Activated CD8-positive, alpha-beta memory T cell treated with anti-CD3 and anti-CD28 coated beads for 4 hours (primary cell): Measurements from ENCODE around the gene PMFBP1.

Experiments used
- DNase-seq, 2 donors: peaks; one replicate each; pipeline ENCODE4 v3.0.0-alpha.2; 2020; ENCODE audit warnings: low read depth in 2 of 2

PMFBP1 gene, protein sequence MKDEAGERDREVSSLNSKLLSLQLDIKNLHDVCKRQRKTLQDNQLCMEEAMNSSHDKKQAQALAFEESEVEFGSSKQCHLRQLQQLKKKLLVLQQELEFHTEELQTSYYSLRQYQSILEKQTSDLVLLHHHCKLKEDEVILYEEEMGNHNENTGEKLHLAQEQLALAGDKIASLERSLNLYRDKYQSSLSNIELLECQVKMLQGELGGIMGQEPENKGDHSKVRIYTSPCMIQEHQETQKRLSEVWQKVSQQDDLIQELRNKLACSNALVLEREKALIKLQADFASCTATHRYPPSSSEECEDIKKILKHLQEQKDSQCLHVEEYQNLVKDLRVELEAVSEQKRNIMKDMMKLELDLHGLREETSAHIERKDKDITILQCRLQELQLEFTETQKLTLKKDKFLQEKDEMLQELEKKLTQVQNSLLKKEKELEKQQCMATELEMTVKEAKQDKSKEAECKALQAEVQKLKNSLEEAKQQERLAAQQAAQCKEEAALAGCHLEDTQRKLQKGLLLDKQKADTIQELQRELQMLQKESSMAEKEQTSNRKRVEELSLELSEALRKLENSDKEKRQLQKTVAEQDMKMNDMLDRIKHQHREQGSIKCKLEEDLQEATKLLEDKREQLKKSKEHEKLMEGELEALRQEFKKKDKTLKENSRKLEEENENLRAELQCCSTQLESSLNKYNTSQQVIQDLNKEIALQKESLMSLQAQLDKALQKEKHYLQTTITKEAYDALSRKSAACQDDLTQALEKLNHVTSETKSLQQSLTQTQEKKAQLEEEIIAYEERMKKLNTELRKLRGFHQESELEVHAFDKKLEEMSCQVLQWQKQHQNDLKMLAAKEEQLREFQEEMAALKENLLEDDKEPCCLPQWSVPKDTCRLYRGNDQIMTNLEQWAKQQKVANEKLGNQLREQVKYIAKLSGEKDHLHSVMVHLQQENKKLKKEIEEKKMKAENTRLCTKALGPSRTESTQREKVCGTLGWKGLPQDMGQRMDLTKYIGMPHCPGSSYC

DNA sequence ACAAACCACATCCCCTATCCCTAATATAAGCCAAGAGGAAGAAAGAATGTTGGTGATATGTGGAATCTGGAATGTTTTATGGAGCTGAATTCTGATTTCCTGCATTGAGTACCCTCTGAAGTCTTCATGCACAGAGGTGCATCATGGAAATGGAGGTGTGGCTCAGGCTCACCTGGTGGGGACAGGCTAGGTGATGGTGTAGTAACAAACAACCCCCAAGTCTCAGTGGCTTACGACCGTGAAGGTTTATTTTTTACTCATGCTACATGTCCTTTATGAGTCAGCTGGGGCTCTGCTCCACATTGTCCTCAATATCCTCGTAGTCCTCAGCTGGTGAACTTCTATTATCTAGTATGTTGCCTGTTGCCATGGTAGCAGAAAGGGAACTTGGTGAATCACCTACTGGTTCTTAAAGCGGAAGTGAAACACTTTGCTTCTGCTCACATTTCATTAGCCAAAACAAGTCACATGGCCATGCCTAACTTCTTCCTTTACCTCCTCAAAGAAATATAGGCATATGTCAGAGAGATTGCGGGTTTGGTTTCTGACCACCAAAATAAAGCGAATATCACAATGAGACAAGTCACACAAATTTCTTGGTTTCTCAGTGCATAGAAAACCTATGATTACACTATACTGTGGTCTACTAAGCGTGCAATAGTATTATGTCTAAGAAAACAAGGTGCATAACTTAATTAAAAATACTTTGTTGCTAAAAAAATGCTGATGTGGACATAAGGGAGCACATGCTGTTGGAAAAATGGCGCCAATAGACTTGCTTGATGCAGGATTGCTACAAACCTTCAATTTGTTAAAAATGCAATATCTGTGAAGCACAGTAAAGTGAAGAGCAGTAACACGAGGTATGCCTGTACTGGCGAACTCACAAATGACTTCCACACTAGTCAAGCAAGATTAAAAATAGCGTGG lies at the start of gene PMFBP1:
TSS of gene PMFBP1 (minus strand) at position 51 of the 930 bp plus-strand sequence. CDS start 947 bp downstream, outside the sequence.
- no peak for DNase-seq

DNA sequence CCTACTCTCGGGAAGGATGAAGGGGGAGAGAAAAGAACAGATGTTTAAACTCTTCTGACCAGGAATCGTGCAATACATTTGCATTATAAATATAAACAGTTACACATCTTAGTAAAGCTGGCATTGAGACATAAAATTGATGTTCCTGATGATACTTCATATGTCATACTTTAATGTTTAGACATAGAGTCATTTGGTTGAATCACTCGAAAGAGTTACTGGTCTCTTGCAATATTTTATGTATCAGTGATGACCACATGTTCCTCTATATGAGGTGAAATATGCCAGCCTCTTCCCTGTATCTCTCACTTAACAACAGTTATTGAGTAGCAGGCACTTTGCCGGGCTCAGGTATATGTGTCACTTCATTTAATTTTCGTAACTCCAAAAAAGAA lies 49.7 kb upstream of the PMFBP1 start:
- no peak for DNase-seq

DNA sequence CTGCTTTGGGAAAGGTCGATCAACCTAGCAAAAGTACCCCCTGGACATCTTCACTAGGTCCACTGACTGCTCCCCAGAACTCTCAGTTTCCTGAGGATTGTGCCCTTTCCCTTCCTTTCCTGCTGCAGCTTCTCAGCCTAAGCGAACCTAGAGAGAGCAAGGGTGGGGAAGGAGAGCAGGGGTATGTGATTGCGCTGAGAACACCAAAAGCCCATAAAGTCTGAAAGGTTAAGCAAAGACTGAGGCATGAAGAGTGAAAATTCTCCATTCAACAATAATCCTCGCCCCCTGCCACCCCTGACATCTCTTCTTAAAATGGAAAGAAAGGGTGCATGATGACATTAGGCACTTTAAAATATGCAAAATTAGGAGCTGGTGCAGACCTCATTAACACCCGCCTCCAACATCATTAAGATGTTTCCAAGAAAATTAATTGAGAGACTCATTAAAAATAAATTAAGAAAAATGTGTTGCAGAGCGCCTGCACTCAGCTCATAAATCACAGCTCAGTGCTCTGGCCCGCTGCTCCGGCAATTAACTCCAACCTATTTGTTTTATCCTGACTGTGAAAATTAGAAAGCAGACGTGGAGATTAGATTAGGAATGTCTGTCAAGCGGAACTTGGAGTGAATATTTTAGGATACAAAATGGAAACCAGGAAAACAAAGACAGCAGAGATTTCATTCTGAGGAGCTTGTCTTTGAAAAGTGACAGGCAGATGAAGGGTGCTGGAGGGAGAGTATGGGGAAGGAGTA lies 49.1 kb upstream of the PMFBP1 start:
- DNase-seq, result no peak

DNA sequence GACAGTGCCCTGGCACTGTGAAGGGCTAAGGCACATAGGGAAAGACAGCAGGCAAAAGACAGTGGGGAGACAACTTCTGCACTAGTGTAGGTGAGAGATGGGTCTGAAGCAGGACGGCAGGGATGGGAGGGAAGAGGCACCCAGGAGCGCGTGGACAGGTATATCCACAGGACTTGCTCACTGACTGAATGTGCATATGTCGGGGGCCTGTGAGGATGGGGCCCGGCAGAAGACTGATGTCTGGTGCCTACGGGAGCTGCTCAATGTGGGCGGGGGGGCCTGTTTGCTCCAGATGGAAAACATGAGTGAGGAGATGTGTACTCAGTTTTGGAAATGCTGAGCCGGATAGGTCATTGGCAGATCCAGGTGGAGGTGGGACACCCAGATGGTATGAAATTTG lies 47.3 kb upstream of the PMFBP1 start:
- DNase-seq, result no peak

DNA sequence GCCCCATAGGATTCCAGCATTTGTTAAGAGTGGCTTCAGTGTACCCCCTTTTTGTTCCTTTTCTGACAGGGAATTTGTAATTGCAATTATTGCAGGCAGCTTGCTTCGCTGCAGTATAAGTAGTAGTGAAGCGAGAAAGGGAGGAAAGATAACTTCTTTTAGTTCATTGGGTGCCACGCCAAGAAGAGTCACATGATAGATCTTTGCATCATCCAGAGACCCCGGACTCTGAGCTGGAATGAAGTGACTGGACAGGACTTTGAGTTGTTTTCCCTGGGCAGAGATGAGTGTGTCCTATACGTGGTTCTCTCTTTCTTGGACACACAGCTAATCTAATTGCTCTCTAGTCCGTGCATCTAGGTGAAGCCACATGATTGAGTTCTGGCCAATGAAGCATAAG lies 44.8 kb upstream of the PMFBP1 start:
- DNase-seq, result no peak

DNA sequence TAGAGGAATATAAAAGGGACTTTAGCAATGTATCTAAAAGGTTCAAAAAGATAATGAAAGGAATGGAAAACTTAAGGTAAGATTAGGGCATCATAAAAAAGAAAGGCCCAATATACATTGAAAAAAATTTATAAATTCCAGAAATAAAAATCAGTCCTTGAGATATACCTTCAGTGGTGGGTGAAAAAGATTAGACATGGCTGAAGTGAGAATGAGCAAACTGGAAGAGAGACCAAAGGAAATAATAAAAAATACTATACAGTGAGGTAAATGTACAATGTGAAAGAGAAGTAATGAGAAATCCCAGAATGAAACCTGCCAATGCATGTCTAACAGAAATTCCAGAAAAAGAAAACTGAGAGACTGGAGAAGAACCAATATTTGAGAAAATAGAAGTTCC lies 42.9 kb upstream of the PMFBP1 start:
- DNase-seq, result no peak

DNA sequence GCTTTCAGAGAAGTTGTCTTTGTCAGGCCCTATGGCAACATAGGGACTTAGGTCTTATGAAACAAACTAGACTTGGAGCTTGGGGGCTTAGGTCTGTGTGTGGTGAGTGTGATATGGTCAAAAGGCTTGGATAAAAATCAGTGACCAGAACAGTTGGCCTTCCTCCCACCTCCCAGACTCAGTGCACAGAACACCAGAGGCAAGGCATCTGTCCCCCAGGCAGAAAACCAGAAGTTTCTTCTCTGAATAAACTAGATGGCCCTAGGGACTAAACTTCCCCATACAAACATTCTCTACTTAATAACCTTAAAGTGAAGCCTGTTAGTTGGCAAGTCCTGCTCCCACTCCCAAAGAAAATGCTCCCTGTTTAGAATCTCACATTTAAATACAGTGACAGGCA lies 39.2 kb upstream of the PMFBP1 start:
- no peak for DNase-seq

DNA sequence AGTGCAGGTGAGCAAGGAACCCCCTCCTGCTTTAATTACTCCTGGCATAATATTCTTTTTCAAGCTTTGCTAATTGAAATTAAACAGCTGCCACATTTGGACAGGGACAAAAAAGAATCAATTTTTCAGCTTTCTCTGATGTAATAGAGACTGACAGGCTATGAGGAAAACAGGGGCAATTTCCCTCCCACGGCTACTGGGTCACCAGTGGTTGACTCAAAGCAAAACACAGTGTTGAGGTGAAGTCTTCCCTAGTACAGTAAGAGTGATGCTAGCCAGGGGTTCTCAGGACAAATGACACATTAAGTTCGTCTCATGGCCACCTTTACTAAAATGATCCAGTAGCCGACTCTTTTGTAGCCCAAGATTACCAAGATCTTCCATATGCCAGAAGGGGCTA lies 38.6 kb upstream of the PMFBP1 start:
- no peak for DNase-seq

DNA sequence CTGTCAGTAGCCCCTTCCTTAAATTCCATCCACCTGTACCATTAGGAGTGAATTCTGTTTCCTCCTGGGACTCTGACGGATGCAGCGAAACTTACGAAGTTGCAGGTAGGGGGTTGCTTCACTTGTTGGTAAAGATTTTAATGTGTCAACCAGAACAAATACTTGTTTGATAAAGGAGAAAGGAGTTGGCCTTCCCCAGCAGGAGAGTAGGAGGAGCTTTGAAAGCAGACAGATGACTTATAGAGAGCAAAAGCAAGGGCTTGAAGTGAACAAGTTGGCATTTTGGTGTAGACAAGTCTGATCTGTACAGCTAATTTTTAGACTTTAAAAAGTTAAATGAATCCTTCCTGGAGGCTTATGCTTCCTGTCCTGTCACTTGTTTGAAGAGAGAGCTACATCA lies 38.1 kb upstream of the PMFBP1 start:
- no peak for DNase-seq

DNA sequence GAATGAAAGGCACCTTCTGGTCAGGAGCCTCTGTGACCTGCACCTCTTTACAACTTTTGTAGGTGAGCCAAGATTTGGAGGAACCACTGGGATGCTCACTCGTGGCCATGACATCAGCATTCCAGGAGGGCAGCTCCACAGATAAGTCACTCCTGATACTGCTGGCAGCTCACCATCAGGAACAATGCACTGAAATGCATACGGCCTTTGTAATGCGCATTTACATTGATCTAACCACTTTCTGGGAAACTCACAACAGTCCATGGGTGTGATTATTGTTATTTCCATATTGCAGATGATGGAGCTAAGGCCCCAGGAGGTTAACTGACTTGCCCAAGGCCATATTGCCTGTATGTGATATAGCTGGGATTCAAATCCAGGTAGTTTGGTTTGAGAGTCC lies 34.3 kb upstream of the PMFBP1 start:
- DNase-seq, result no peak

DNA sequence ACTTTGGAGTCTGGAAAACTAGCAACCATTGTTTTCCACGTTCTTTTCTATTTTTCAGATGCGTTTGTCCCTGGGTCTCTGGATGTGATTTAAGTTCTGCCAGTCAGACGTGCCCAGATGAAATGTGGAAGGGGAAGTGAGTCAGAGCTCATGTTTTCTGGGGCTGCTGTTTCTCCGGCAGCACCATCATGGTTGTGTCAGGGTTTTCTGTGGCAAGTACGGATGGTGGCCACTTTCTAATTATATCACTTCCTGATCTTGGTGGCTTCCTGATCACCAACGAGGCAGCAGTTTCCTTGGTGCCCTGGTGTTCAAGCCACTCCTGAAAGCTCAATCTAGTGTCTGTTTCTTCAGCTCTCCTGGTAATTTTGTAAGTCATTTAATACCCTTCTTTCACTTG lies 31.4 kb upstream of the PMFBP1 start:
- no peak for DNase-seq

DNA sequence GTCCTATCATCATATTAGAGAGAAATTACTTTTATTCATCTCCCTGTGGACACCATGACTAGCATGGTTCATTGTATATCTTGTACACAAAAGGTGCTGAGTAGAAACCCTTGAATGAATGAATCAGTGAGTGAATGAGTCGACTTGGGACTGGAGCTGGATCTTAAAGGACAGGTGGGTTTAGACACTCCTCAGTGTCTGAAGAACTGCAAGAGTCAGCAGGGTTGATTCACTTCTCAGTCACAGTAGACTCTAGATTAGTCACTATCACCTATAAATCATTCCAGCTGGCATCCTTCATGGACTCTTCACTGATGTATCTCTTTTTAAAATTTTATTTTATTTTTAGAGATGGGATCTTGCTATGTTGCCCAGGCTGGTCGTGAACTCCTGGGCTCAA lies 30.1 kb upstream of the PMFBP1 start:
- no peak for DNase-seq

DNA sequence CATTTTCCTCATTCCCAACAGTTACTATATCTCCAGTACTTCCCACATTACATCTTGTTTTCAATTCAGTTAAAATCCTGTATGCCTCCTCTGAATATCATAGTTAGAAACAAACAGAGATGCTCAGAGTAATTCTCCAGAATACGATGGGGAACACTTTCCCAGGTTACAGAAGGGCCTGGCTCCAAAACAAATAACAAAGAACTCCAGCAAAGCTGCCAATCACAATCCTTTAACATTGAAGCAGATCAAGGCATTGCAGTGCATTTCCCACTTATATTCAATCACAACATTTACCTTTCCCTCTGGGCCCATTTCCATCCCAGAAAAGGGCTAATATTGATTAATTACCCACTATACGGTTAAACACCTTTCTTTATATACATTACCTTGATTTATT lies 29.4 kb upstream of the PMFBP1 start:
- DNase-seq, result no peak

DNA sequence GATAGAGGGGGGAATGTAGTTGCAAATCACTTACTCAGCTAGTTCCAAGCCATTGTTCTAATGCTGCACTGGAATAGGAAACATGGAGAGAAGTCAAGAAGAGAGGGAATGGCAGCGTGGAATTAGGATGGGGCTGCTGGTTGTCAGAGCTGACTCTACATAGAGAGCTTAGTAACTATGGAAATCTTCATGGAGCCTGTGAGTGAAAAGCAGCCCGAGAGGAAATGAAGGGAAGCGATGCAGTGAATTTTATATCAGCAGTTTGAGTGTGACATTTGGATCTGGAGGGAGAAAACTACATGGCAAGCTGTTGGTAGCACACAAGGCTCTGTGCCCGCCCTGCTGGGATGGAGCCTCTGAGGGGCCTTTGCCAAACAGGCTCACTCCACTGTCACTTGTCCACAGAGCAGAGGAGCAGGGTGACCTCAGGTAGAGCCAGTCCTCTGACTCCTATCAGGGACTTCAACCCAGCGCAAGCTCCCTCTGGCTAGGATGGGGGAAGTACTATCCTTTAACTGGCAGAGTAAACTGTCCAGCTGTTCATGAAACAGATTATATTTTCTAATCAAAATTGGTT lies 27.9 kb upstream of the PMFBP1 start:
- no peak for DNase-seq

DNA sequence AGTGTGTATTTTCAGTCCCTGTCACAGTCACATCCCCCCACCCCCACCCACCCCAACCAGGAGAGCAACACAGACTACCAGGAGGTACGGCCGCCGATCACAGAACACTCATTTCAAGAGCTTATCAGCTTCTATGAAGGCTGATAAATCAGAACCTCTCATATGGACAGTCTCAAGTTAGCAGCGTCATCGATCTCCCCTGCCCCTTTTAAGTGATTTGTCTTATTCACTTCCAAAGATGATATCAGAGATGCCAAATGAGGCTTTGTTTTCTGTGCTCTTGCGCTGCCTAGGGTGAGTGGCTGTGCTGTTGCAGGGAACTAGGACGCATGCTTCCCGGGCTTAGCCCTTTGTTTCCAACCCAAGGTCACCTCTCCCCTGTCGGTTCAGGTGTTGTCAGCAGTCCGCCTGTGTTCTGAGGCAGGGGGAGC lies 26.8 kb upstream of the PMFBP1 start:
- no peak for DNase-seq

DNA sequence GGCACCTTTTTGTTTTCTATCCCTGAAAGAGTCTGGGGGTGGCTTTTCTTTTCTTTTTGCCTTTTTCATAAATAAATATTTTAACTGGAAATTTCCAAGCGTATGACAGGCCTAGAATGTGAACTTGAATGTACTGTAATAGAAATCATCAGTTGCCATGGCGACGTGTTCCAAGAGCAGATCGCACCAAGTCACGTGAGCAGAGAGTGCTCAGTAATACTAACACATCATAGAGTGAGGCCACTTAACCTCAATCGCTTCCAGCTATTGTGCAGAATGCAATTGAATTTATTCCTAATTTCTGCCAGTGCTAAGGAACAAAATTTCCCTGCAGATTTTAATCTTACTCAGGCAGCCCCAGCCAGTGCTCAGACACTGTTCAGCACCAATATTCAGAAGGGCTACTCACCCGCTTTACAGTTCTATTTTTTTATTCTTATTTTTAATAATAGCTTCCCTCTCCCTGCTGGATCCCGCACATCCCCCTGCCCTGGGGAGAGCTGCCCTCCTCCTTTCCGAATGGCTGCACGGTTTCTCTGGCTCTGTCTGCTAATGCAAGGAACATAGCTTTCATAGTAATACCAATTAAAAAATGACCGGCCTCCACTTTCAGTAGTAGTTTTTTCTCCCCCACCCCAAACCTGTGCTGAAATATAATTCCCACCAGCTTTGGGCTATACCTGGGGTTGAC lies 26.2 kb upstream of the PMFBP1 start:
- DNase-seq, result no peak

DNA sequence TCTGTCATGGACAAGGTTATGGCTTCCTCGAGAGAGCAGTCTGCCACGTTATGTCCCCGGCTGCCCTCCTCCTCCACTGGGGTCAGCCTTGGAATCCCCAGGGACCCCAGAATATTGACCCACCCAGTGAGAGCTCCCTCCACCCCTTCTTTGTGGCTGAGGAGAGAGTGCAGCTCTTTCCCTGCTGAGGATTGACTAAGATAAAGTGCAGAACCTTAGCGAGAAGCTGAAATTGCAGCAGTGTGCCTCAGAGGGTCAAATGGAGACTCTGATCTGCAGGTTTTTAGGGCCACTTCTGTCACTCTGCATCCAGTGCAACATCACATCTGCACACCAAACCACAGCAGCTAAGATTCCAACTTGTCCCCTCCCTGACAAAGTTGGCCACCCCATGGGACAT lies 25.6 kb upstream of the PMFBP1 start:
- DNase-seq, result no peak

DNA sequence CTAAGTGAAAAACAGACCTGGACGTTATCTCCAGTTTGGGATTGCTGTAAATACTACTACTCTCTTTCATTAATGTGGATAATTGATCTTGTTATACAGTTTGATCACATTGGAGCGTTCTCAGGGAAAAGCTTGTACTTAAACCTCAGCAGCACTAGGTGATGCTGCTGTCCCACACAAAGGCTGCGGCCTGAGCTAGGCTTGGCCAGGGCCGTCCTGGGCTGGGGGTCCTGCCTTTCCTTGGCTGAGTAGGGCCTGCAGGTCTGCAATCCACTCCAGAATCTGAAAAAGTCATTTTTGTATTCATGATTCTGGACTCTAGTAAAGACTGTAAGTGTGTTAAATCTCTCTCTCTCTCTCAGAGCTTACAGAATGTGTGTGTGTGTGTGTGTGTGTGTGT lies 23.7 kb upstream of the PMFBP1 start:
- DNase-seq, result no peak

DNA sequence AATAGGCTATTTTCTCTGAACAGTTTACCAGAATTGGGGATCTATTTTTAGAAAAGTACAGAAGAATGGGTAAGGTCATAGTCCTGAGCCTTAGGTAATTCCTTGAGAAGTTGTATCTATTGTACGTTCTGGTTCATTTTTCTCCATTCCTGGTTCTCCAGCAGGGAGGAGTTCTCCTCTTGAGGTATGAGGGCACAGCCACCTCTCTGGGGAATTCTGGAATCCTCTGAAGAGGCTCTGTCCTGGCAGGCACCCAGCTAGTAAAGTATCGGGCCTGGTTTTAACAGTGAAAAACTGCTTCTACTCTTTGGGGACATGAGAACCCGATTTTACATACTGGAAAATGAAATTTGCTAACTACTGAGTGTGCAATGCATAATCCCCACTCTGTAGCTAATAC lies 19.6 kb upstream of the PMFBP1 start:
- DNase-seq, result no peak

DNA sequence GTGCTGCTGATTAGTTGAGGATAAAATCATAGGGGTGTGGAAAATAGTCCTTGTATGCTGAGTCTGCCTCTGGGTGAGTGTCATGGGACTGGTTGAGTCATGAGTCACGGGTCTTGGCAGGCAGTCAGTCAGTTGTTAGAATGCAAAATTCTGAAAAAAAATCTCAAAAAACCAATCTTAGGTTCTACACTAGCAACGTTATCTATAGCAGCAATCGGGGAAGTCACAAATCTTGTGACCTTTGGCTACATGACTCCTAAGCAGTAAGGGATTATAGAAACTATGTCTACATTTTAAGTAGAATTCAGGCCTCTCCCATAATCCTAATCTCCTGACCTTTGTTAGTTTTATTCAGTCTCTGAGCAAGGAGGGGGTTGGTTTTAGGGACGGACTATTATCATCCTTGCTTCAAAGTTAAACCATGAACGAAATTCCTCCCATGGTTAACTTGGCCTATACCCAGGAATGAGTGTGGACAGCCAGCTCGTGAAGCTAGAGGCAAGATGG lies 18.0 kb upstream of the PMFBP1 start:
- no peak for DNase-seq
